HG03439 (cell line): ENCODE results near the gene SLC6A7.

Experiments used
- ATAC-seq: cut with Tn5 transposase; IDR thresholded peaks from one replicate; pipeline ENCODE4 v1.9.1; 2021; ENCODE audit warnings: mild to moderate bottlenecking, moderate library complexity; ENCODE audit not compliant: unreplicated experiment

SLC6A7 gene

GRCh38 chr5:150172145-150172544 is 17.7 kb upstream of the SLC6A7 start:
- no peak for ATAC-seq

GRCh38 chr5:150172556-150172955 is 17.3 kb upstream of the SLC6A7 start:
- no peak for ATAC-seq

GRCh38 chr5:150173161-150173560 is 16.7 kb upstream of the SLC6A7 start:
- no peak for ATAC-seq

- ATAC-seq: no peak
Measured at GRCh38 chr5:150174285-150174684, 15.6 kb upstream of the SLC6A7 start.

- no peak for ATAC-seq
Measured at GRCh38 chr5:150175076-150175475, 14.8 kb upstream of the SLC6A7 start.

GRCh38 chr5:150175536-150175935 is 14.3 kb upstream of the SLC6A7 start:
- no peak for ATAC-seq

- ATAC-seq: no peak
Measured at GRCh38 chr5:150176745-150177477, 13.0 kb upstream of the SLC6A7 start.

GRCh38 chr5:150177721-150178120 is 12.1 kb upstream of the SLC6A7 start:
- ATAC-seq: no peak

- ATAC-seq: no peak
Measured at GRCh38 chr5:150178262-150178661, 11.6 kb upstream of the SLC6A7 start.

- no peak for ATAC-seq
Measured at GRCh38 chr5:150179019-150179620, 10.7 kb upstream of the SLC6A7 start.

- ATAC-seq: no peak
Measured at GRCh38 chr5:150180241-150181026, 9.4 kb upstream of the SLC6A7 start.

GRCh38 chr5:150181027-150181426 is 8.8 kb upstream of the SLC6A7 start:
- ATAC-seq: no peak

GRCh38 chr5:150181766-150182545 is 7.9 kb upstream of the SLC6A7 start:
- ATAC-seq: no peak

GRCh38 chr5:150182774-150183173 is 7.1 kb upstream of the SLC6A7 start:
- ATAC-seq: no peak

- no peak for ATAC-seq
Measured at GRCh38 chr5:150183436-150183835, 6.4 kb upstream of the SLC6A7 start.

GRCh38 chr5:150184006-150184405 is 5.9 kb upstream of the SLC6A7 start:
- no peak for ATAC-seq

- no peak for ATAC-seq
Measured at GRCh38 chr5:150184990-150185912, 4.6 kb upstream of the SLC6A7 start.

GRCh38 chr5:150186137-150186536 is 3.7 kb upstream of the SLC6A7 start:
- no peak for ATAC-seq

GRCh38 chr5:150186897-150187296 is 3.0 kb upstream of the SLC6A7 start:
- no peak for ATAC-seq
